Testis (tissue), 2 donors: ENCODE results near the gene GPR161.

Experiments used
- POLR2A ChIP-seq: fragments of 450-650 bp; IDR thresholded peaks from one replicate; pipeline ENCODE4 v1.6.1; 2017; ENCODE audit warnings: antibody characterized with exemption, mild to moderate bottlenecking, moderate library complexity
- TF ChIP-seq, protein P1 (sequence below), 3 experiments: fragments of 450-650 bp in 2 of 3; fragments of 200-600 bp in 1 of 3; sonication (generic) in 1 of 3; IDR thresholded peaks; one replicate each; pipeline ENCODE4 v1.5.1; 2016 to 2019; ENCODE audit warnings: antibody characterized with exemption in 3 of 3, mild to moderate bottlenecking in 2 of 3, moderate library complexity in 1 of 3

GRCh38 chr1:168125051-168125450 is 11.7 kb downstream of the GPR161 start:
- TF ChIP-seq POLR2A = no peak
- TF ChIP-seq, protein P1, sequence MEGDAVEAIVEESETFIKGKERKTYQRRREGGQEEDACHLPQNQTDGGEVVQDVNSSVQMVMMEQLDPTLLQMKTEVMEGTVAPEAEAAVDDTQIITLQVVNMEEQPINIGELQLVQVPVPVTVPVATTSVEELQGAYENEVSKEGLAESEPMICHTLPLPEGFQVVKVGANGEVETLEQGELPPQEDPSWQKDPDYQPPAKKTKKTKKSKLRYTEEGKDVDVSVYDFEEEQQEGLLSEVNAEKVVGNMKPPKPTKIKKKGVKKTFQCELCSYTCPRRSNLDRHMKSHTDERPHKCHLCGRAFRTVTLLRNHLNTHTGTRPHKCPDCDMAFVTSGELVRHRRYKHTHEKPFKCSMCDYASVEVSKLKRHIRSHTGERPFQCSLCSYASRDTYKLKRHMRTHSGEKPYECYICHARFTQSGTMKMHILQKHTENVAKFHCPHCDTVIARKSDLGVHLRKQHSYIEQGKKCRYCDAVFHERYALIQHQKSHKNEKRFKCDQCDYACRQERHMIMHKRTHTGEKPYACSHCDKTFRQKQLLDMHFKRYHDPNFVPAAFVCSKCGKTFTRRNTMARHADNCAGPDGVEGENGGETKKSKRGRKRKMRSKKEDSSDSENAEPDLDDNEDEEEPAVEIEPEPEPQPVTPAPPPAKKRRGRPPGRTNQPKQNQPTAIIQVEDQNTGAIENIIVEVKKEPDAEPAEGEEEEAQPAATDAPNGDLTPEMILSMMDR (IDR thresholded peaks at IDR 0.05) = no peak
